CD4-positive, alpha-beta T cell treated with Interferon gamma for 1 hour (primary cell): ENCODE results near the gene TC2N.
A peak's percentile ranks its signal among the peaks of the same experiment; 100 is the strongest.
"Not testable (repeated sequence)": the region's sequence is repeated elsewhere in the genome, so short reads cannot be mapped to it uniquely, and the experiment has no call there.

Source experiments
- DNase-seq: peaks from one replicate; pipeline ENCODE4 v3.0.0-alpha.2; 2020

TC2N gene

DNA sequence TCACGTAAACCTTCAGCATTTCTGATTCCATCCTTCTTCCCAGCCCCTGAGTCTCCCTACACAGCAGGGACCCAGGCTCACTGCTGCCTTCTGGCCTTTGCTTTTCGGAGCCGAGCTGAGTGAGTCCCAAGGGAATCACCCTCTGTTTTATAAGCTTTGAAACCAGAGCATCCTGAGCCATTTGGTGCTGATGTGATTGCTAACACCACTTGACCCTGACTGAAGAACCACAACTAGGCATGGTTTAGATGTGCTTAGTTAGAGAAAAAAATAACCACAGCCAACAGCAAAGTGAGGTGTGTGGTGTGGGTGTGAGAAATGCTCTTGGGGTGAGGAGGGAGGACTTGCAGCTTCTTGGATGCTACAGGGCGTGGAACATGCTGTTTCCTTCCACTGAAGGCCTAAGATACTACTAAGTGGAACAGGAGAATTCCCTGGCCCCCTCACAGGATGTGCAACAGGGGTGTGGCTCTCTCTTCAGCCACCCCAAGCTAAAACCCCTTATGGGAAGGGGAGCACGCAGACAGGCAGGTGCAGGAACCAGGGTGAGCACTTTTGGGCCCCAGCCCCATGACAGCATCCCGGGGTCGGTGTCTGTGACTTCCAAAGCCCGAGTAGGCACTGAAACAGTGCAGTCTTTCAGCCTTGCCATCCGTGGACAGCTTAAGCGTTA, at the start of gene TC2N:
TC2N (minus strand) TSS at position 221 of the 673 bp plus-strand sequence. CDS start 53,767 bp downstream, outside the sequence.
- DNase-seq = peak; percentile 44

DNA sequence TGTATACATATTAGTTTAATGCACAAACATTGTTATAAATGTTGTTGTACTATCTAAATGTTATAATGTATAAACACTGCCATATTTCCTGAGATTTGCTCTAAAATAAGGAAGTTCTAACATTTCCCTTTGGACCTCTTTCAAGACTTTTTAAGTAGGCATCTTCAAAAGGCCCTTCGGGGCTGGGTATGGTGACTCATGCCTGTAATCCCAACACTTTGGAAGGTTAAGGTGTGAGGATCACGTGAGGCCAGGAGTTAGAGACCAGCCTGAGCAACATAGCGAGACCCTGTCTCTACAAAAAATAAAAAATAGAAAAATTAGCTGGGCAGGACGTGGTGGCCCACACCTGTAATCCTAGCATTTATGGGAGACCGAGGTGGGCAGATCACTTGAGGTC, 44.7 kb upstream of the TC2N start:
- no peak for DNase-seq

DNA sequence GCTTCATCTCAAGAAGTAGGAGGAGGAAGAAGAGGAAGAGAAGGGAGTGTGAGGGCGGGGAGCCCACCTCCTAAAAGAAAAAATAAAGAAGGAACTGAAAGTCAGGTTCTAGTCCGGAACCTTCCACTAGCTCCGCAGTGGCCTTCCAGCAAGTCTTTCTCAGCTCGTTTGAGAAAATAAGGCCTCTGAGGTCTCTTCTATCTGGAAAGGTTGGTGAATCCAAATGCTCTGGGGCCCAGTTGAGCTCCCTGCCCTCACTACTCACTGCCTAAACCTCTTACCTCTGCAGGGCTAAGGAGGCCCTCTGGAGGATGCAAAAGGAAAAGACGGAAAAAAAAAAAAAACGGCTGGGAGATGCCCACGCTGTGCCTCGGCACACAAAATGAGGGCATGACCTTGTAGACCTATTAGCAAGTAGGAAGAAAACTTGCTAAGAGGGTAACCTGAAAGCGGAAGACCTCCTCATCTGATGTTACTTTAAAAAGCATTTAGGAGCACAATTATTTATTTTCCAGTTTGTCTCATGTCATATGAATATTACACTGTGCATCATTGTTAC, 44.2 kb upstream of the TC2N start:
- peak; percentile 50 for DNase-seq

DNA sequence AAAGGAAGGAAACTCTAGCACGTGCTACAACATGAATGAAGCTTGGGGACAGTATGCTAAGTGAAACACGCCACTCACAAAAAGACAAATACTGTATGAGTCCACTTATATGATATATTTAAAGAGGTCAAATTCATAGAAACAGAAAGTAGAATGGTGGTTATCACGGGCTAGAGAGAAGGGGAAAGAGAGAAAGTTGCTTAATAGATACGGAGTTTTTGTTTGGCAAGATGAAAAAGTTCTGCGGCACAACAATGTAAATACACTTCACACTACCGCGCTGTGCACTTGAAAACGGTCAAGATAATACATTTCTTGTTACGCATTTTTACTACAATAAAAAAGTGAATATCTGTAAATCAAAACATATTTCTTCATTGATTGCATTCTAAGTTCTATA, 42.9 kb upstream of the TC2N start:
- no peak for DNase-seq

DNA sequence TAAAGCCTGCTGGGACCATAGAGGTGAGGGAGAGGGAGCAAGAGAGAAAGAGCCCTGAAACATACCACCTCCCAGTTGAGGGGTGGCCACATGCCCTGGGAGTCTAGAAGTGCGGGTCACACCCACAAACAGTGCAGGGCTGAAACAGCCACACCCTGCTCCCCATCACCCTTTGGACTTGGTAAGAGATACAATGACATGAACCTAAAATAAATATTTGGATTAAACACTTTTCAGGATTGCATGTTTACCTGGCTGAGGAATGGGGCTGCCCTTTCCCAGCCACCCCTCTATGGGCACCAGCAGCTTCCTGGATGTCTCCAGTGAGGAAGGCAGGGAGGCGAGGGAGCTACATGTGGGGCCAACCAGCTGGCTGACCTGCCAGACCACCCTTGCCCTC, 39.0 kb upstream of the TC2N start:
- DNase-seq = no peak

DNA sequence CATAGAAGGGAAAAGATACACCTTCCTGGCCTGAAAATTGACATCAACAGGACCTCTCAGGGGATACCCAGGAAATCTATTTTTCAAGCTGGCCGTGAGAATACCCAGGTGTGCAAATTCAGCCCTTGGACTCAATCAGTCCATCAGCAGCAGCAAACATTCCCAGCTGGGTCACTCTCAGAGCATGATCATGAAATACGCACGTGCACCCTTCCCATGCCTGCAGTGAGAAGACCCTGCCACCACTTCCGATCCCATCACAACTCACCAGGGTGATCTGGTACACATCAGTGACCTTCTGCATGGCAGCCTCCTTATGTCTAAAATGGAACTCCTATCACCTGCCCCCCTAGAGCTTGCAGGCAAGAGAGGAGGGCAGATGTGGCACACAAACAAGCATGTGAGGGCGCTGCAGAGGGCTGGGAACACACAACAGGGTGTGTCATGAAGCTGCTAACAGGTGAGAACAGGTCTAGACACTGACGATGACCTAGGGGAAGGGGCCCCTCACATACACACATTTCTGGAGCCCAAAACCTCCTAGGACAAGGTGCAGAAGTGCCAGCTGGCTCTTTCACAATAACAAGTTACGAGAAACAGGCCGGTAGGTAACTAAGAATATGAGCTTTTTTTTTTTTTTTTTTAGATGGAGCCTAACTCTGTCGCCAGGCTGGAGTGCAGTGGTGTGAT, 37.8 kb upstream of the TC2N start:
- DNase-seq = no peak

DNA sequence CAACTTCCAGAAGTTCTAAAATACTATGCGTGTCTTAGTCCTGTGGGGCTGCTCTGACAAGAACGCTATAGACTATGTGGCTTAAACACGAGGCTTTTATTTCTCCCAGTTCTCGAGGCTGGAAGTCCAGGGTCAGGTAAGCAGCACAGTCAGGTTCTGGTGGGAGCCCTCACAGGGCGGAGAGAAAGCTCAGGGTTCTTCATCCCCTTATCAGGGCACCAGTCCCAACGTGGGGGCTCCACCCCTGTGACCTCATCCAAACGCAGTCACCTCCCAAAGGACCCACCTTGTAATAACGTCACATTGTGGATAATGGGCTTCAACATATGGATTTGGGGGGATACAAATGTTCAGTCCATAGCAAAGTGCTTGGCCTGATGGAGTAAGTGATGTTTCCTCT, 37.1 kb upstream of the TC2N start:
- DNase-seq = no peak

DNA sequence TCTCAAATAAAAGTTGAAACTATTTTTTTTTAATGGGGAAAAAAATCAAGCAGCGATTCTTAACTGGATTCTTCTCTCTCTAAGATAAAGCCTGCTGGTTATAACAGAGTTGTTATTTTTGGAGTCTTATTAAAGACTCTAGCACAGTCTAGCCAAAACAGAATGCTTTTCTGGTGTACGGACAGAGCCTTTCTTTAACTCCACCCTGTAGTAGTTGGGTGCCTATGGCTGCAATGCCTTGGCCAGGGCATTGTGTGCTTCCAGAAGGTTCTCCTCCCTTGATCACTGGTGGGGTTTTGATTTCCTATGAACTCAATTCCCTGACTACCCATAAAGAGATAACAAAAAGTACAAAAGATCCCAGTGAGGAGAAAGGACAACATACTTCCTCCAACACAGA, 35.7 kb upstream of the TC2N start:
- no peak for DNase-seq

DNA sequence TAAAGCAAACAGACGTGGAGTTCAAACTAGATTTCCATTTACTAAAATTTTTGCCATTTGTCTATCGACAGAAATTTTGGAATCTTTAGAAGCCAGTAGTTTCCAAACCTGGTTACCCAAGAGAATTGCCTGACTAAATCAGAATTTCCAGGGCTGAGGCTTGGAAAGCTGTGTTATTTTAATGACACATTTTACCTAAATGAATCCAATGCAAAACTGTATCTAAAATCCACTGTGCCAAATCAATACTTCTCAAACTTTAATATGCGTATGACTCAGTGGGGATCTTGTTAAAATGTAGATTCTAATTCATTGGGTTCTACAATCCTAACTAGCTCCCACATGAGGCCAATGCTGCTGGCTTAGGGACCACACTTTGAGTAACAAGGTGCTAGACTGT, 35.0 kb upstream of the TC2N start:
- no peak for DNase-seq

DNA sequence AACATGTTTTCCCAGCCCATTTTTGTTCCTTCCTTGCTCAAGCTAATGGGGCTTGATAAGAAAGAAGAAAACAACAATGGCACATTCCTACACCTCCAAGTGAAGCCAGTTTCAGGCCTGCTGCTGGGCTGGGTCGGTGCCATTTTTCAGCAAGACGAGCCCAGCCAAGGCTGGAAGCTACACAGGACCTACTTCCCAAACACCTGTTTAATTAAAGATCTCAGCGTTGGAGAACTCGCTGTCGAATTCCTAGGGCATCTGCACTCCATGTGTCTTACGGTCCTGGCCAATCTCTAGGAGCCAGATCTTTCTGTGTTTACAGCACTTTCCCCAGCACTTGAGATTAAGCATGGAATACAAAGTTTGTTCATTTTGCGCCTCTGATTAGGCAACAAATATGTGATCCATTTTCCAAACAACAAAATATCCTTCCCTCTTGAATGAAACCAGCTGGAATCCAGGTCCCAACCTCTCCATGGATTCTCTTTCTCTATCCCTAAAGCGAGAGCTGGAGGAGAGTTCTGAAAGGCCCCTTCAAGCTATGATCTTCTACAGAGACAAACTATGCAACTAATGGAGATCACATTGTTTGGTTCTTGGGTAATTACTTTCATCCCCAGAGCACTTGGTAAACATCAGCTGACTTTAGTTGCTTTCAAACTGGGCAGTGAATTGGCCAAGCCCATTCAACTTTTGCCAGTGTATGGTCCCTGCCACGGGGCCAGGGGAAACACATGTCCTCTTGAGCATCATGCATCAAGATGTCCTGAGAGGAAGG, 34.3 kb upstream of the TC2N start:
- DNase-seq = no peak

DNA sequence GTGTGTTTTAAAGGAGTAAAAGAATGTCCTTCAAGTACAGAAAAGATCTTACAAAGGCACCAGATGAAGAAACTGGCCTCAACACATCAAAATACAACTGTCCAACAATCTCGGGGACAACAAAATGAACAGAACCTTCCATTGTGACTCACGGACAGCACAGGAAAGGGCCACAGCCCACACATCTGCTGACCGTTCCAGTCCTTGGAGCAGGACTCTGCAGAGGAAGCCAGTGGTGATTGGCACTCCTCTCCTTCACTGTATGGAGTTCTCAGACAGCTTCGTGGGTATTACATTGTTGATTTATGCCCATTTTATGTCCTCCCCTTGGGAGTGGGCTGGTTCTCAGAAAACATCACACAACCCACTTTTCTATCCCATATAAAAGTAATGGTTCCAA, 32.5 kb upstream of the TC2N start:
- DNase-seq = no peak

DNA sequence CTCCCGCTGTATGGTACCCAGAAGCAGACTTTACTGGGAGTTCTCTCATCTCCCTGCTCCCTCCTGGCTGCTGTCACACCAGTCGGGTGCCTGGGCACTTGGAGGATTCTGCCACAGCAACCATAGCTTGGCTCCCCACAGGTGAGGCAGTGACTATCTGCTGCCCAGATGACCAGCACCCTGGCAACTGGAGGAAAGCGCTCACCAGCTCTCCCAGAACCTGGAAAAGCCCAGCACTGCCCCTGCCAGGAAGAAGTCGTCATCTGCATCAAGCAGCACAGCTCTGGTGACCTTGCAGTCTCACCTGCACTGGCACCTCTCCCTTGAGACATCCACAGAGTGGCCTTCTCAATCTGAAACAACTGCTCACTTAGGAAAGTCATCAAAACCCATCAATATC, 31.9 kb upstream of the TC2N start:
- DNase-seq = no peak

DNA sequence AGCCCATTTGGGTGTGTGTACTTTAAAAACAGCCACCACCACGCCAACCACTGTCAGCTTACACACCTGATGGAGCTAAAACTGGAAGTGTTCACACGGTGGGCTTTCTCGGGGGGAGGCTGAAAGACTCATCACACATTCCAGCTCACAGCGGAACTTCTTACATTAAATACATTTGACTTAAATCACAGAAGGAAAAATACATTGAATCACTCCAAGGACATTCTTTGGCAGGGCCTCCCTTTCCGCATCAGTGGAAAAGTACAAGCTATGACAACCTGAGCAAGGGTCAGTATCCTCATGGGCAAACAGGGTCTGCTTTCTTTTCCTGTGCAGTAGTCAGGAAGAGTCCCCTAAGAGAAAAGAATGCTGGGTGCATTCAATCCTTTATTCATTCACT, 31.0 kb upstream of the TC2N start:
- no peak for DNase-seq

DNA sequence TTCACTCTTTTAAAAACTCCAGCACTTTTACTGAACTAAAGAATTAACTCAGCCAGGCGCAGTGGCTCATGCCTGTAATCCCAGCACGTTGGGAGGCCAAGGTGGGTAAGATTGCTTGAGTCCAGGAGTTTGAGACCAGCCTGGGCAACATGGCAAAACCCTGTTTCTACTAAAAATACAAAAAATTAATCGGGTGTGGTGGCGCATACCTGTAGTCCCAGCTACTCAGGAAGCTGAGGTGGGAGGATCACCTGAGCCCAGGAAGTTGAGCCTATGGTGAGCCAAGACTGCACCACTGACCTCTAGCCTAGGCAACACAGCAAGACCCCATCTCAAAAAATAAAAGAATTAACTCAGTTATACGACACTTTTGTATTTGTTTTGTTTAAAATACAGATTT, 30.4 kb upstream of the TC2N start:
- not testable (repeated sequence) for DNase-seq

DNA sequence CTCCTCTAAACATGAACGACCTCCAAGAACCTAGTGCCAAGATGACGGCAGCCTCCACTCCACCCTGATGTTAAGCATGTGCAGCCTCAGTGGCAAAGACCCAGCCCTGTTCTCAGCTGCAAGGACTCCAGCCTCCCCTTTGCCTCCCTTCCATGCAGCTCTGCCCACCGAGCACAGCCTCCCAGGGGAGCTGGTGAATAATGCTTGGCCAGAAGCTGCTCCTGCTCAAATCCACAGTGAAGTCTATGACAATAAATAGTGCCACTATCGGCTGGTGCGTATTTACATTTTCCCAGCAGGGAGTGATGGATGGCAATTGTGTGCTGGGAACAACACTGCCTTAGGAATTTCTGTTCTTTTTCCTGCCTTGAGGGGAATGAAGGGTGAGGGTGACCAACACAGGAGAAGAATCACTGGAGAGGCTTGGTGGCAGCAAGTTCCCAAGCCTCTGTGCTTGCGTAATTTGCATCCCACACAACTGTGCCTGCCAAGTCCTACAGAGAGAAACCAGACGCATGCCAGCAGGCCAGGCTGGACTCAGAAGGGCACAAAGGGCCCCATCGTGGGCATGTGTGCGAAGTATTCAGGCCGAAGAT, 29.9 kb upstream of the TC2N start:
- no peak for DNase-seq

DNA sequence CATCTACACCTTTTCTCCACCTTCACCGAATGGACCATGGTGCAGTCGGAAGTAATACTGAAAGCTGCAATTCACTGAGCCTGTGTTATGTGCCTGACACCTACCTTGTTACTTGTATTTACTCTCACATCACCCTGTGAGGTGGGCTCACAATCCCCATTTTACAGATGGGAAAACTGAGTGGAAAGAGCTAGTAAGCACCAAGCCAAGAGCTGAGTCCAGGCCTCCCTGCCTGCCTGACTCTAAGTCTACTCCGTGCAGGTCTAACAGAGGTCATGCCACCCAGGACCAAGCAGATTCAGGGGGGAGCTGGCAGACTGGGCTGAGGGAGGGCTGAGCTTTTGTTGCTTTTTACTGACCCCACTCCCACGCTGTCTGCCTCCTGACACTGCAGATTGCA, 29.1 kb upstream of the TC2N start:
- DNase-seq = no peak

DNA sequence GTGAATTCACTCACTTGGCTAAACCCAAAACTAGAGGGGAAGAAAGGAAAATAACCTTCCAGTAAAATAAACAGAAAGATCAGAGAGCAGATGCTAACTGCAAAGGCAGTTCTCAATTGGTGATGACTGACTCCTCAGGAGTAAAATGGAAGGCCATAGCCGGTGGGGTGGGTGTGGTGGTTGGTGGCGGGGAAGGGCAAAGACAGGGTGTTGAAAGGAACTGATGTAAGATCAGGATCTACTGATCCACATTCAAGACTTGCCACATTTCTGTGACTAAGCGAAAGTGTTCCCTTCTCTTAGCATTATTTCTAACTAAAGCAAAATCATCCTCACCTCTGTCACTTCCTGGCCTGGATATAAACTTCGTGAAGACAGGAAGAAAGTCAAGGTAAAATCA, 26.3 kb upstream of the TC2N start:
- peak; percentile 13 for DNase-seq

DNA sequence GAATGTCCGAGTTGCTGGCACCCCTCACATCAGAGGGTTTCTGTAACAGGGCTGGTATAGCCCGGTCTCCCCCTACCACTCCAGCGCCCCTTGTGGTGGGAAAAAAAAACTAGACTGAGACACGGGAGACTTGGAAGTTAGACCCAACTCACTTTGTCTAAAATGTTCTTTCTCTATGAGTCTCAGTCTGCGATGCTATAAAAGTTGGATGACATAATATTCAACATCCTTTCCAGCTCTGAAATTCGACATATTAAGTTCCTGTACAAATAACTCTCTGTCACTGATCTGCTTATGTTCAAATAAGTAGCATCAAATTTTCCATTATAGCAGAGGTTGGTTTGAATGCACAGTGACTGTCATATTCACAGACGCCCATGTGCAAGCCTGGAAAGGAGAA, 25.7 kb upstream of the TC2N start:
- no peak for DNase-seq

DNA sequence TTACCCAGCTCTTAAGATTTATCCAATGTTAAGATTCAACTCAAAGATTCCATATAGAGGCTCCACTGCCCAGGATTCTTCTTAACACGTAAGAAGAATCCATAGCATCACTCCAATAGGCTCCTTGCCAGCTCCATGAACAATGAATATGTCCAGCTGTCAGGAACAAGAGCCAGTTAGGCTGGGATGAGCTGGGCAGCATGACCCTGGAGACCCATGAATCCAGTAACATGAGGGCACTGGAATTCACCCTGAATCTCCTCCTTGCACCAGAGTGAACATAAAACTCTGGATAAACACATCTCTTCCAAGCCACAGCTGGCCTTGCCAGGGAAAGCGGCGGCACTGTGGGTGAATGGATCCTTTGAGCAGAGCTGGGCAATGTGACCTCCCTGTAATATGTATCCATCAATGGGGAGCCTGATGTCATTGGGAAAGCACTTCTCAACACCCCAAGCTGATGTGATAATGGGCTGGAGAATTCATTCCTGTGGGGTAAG, 24.4 kb upstream of the TC2N start:
- no peak for DNase-seq

DNA sequence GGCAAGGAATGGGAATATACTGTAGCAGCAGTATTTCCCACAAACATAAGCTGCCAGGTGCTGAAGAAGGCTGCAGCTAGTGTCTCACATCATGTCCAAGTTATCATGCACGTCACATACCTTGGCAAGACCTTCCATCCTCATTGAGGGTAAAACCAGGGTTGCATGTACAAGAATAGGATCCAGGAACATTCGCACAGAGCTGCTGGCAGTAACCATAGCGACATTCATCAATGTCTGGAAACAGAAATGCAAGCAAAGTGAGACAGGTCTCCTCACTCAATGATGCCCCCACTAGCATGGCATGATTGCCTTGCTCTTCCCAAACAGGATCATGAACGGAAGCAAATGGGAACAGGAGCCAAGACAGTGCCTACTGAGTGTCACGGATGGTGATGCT, 23.8 kb upstream of the TC2N start:
- DNase-seq = no peak

DNA sequence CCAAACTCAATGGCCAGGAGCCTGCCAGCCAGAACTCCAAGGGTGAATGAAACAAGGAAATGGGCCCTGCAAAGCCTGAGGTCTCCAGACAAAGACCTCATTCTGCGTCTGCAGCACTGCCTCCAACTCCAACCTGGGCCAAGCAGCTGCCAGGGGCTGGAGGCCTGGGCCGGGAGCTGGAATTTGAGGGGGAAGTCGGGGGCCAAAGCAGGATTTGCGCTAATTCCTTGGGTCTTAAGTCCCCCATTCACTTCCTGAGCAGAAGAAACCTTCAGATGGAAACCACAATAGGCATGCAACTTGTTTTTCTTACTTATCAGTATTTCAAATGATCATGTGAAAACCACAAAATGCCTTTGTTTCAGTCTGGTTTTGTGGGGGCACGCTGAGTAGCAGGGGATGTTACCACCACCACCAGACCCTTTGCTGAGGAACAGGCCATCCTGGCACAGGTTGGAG, 23.0 kb upstream of the TC2N start:
- no peak for DNase-seq

DNA sequence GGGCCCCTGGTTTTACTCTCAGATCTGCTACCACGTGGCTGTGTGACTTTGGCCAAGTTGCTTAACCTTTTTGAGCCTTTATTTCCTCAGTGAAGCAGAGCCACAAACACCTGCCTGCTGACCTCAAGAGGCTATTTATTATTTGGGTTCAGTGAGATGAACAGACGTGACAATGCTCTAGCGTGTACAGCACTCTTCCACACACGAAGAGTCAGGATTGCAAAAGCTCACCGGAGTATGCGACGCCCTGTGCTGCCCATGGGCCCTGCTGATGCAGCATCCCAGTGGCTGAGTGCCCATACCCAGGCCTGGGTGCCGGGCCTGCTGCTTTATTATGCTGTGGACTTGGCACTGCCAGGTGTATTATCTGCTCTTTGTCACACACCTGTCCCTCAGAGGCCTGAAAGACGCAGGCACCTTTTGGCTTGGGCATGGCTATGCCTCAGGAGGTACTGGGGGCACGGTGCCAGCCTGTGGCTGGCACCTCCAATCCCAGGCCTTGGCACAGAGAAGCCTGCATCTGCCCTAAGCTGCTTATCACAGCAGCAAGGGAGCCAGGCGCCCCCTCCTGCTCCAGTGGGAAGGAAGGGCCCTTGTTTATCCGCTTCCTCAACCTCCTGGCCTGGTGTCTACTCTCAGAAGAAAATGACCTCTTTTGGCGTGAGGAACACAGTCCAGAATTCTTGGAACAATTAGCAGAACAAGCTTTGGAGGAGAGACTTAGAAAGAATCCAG, 22.3 kb upstream of the TC2N start:
- no peak for DNase-seq
